Thyroid gland (tissue), 4 donors: ENCODE results near the gene DNAH9. TPM values are rescaled to one million over a fixed set of nuclear protein-coding genes. Genes with fewer than 3 reads are reported as not detected.

Experiments
- DNase-seq, 2 donors: peaks; one replicate each; pipeline ENCODE4 v3.0.0-alpha.2; 2019
- H3K27ac ChIP-seq, 3 donors: fragments of 200-600 bp; sonication (generic); 1 replicate in 2 of 3; 2 replicates in 1 of 3; pipeline ENCODE4 v1.5.1; 2016 to 2019; ENCODE audit warnings: mild to moderate bottlenecking in 1 of 3, moderate library complexity in 1 of 3
- H3K27me3 ChIP-seq: fragments of 200-600 bp; sonication (generic); one replicate; pipeline ENCODE4 v1.5.1; 2019
- H3K36me3 ChIP-seq, 2 donors: fragments of 200-600 bp; sonication (generic); one replicate each; pipeline ENCODE4 v1.5.1; 2016 to 2019
- H3K4me1 ChIP-seq, 2 donors: fragments of 200-600 bp; sonication (generic); one replicate each; pipeline ENCODE4 v1.5.1; 2017 to 2019
- H3K4me3 ChIP-seq, 3 donors: fragments of 200-600 bp; sonication (generic); replicated peaks in 1 of 3; 1 replicate in 2 of 3; 2 replicates in 1 of 3; pipeline ENCODE4 v1.5.1; 2016; ENCODE audit warnings: mild to moderate bottlenecking in 1 of 3
- H3K9me3 ChIP-seq: fragments of 200-600 bp; sonication (generic); one replicate; pipeline ENCODE4 v1.5.1; 2017
- CTCF ChIP-seq, 6 experiments: fragments of 200-600 bp in 3 of 6; fragments of 450-650 bp in 3 of 6; sonication (generic) in 3 of 6; IDR thresholded peaks; one replicate each; pipeline ENCODE4 v1.5.1; 2016 to 2019; ENCODE audit warnings: antibody characterized with exemption in 6 of 6, mild to moderate bottlenecking in 2 of 6, inconsistent platforms in 1 of 6, moderate library complexity in 1 of 6
- POLR2A ChIP-seq, 2 donors: fragments of 450-650 bp; IDR thresholded peaks; one replicate each; pipeline ENCODE4 v1.6.1; 2017; ENCODE audit warnings: antibody characterized with exemption in 2 of 2, mild to moderate bottlenecking in 2 of 2, moderate library complexity in 1 of 2
- WGBS, 2 donors: methylation state at CpG; one replicate each; pipeline ENCODE4 v1.1.5; 2017; 5-methylcytosine and 5-hydroxymethylcytosine counted together
- intact Hi-C: fragments of 100-400 bp; cut with DNase I; formaldehyde crosslinking; loops from one replicate; pipeline ENCODE4 v1.15.1; 2023
- total RNA-seq, 4 donors: library from RNA; depleted of rRNA; stranded (reverse); fragments of >200 nt; gene quantifications; one replicate each; pipeline ENCODE4 v1.2.3, GENCODE V29; 2016

The DNAH9 gene
- total RNA-seq, 4 donors from 2014 or later: under 0.01 to 4.3 (median 2.3) TPM

GRCh38 chr17:11744696-11745095 lies 146.4 kb downstream of the DNAH9 start:
- WGBS, 2 donors: 93 to 96% methylated on average over 10 to 11 of the region's 11 CpGs
- Histone ChIP-seq H3K4me1 (no peaks in the 10 kb centered on the region), H3K27me3 (no peaks in the 10 kb centered on the region), H3K4me3 (no peak overlapping the region), H3K36me3 (no peaks in the 10 kb centered on the region), H3K27ac (no peak overlapping the region), H3K9me3 (no peaks in the 10 kb centered on the region)
- TF ChIP-seq POLR2A (IDR thresholded peaks at IDR 0.05): no peak
- intact Hi-C loops: no loop called here
- DNase-seq: no peak

- TF ChIP-seq CTCF (IDR thresholded peaks at IDR 0.05) (no peak), POLR2A (IDR thresholded peaks at IDR 0.05) (no peak)
- Histone ChIP-seq H3K27ac (no peak overlapping the region), H3K36me3 (no peaks in the 10 kb centered on the region), H3K27me3 (no peaks in the 10 kb centered on the region), H3K4me3 (no peak overlapping the region), H3K4me1 (no peaks in the 10 kb centered on the region), H3K9me3 (no peaks in the 10 kb centered on the region)
- DNase-seq: no peak
- 94 to 95% methylated on average over 7 of the region's 7 CpGs for WGBS, 2 donors
- intact Hi-C loops: no loop called here
Measured at GRCh38 chr17:11747441-11747840, 149.2 kb downstream of the DNAH9 start.

- intact Hi-C loops: no loop called here
- Histone ChIP-seq H3K27me3 (no peaks in the 10 kb centered on the region), H3K27ac (no peak overlapping the region), H3K4me3 (no peak overlapping the region), H3K4me1 (no peaks in the 10 kb centered on the region), H3K36me3 (no peaks in the 10 kb centered on the region), H3K9me3 (no peaks in the 10 kb centered on the region)
- TF ChIP-seq POLR2A (IDR thresholded peaks at IDR 0.05) (no peak), CTCF (IDR thresholded peaks at IDR 0.05) (no peak)
- no peak for DNase-seq
- WGBS, 2 donors: 32 to 55% methylated on average over 5 of the region's 5 CpGs
Measured at GRCh38 chr17:11757815-11758214, 159.5 kb downstream of the DNAH9 start.

GRCh38 chr17:11768106-11768505 lies 169.8 kb downstream of the DNAH9 start:
- H3K4me1 ChIP-seq: no peaks in the 10 kb centered on the region
- H3K27ac ChIP-seq: no peak overlapping the region
- WGBS, 2 donors: 87 to 92% methylated on average over 8 to 11 of the region's 11 CpGs
- no peaks in the 10 kb centered on the region for H3K36me3 ChIP-seq
- no peak for TF ChIP-seq POLR2A (IDR thresholded peaks at IDR 0.05)
- no peak for TF ChIP-seq CTCF (IDR thresholded peaks at IDR 0.05)
- intact Hi-C loops: no loop called here
- no peak for DNase-seq
- H3K9me3 ChIP-seq: no peaks in the 10 kb centered on the region
- no peaks in the 10 kb centered on the region for H3K27me3 ChIP-seq
- H3K4me3 ChIP-seq: no peak overlapping the region

- WGBS, 2 donors: 91 to 93% methylated on average over 16 to 18 of the region's 19 CpGs
- intact Hi-C loops: no loop called here
Measured at GRCh38 chr17:11768981-11769380, 170.7 kb downstream of the DNAH9 start.

More at GRCh38 chr17:11768981-11769380, 170.7 kb downstream of the DNAH9 start:
- H3K27ac ChIP-seq: no peak overlapping the region
- H3K9me3 ChIP-seq: no peaks in the 10 kb centered on the region
- H3K4me3 ChIP-seq: no peak overlapping the region
- TF ChIP-seq POLR2A (IDR thresholded peaks at IDR 0.05) (no peak), CTCF (IDR thresholded peaks at IDR 0.05) (no peak)
- no peaks in the 10 kb centered on the region for H3K36me3 ChIP-seq
- DNase-seq: no peak
- no peaks in the 10 kb centered on the region for H3K4me1 ChIP-seq
- H3K27me3 ChIP-seq: no peaks in the 10 kb centered on the region
